ENCODE measurements around the gene FABP3.

The FABP3 gene

DNA sequence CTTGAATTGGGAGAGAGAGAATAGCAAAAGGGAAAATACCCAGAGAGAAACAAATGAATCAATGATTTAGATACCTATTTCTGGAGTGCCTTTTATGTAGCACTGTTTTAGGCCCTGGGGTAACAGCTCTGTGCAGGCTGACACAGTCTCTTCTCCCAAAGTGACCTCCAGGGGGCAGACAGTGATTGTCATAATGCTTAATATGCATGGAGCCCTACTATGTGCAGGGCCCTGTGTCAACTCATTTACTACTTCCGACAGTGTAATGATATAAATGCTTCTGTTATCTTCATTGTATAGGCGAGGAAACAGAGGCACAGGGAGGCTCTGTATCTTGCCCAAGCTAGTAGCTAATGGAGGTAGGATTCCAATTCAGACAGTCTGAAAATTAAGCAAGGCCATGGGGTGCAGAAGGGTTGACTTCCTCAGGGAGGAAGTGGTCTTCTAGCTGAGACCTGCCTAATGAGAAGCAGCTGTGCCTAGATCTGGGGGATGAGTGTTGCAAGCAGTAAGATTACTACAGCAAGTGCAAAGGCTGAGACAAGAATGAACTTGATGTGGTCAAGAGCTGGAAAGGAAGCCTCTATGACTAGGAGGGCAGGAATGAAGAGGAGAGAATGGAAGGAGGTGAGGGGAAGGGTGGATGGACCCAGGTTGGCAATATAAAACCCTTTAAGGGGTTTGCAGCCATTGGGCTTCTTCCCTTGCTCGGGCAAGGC lies 23.9 kb upstream of the FABP3 start:
- TF ChIP-seq, protein P1, sequence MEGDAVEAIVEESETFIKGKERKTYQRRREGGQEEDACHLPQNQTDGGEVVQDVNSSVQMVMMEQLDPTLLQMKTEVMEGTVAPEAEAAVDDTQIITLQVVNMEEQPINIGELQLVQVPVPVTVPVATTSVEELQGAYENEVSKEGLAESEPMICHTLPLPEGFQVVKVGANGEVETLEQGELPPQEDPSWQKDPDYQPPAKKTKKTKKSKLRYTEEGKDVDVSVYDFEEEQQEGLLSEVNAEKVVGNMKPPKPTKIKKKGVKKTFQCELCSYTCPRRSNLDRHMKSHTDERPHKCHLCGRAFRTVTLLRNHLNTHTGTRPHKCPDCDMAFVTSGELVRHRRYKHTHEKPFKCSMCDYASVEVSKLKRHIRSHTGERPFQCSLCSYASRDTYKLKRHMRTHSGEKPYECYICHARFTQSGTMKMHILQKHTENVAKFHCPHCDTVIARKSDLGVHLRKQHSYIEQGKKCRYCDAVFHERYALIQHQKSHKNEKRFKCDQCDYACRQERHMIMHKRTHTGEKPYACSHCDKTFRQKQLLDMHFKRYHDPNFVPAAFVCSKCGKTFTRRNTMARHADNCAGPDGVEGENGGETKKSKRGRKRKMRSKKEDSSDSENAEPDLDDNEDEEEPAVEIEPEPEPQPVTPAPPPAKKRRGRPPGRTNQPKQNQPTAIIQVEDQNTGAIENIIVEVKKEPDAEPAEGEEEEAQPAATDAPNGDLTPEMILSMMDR (IDR thresholded peaks at IDR 0.05), result peak; percentile 17; the same call in 1 of the 2 replicates

DNA sequence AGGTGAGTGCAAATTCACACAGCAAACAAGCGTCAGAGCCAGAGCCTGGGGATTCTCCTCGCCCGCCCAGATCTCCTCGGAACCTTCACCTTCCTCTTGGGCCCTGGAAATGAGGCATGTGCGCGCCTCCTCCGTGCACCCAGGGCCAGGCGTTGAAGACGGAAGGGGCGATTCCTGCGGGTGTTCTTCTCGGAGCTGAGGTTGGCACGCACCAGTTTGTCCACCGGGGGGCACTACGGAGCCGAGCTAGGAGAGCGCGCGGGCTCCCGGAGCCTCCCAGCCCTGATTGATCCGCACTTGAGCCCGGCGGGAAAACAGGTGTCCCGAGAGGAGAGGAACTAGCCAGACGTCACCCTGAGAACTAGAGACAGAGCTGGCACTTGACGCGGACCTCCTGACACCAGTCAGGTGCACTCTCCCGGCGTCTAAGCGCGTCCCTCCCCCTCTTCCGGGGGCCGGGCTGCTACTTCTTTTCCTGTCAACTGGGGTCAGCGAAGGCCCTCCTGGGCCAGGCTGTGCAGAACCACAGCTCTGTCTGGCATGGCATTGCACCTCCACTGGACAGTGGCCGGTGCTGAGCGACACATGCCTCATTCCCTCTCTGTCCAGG lies 21.8 kb upstream of the FABP3 start:
- TF ChIP-seq, protein P1 (IDR thresholded peaks at IDR 0.05), result peak; percentile 89

DNA sequence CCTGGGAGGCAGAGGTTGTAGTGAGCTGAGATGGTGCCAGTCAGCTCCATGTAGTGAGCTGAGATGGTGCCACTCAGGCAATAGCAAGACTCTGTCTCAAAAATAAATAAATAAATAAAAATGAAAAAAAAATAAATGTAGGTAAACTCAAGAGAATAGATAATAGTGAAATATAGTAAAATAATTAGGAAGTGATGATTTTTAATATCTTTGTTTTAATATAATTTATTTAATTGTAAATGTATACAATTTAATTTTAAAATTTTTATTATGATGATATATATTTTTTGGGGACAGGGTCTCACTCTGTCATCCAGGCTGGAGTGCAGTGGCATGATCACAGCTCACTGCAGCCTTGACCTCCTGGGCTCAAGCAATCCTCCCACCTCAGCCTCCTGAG lies 20.6 kb upstream of the FABP3 start:
- TF ChIP-seq, protein P1 (IDR thresholded peaks at IDR 0.05), result no peak

DNA sequence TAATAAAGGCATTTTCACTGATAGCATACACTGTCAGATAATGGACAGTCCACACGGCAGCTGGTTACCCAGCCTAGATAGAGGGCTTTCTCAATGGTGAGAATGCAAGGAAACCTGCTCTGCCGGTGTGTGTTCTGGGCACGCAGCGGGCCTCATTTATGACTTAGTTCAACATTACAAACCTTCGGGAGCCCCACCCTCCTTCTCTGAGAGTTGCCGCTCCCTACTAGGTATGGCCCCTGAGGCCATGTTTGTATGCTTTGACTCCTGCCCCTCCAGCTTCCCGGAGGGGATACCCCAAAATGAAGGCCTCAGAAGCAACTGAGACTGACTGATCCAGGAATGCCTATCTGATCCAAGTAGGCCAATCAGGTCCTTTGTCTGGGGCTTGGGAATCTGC lies 17.2 kb upstream of the FABP3 start:
- TF ChIP-seq, protein P1 (IDR thresholded peaks at IDR 0.05), result no peak

DNA sequence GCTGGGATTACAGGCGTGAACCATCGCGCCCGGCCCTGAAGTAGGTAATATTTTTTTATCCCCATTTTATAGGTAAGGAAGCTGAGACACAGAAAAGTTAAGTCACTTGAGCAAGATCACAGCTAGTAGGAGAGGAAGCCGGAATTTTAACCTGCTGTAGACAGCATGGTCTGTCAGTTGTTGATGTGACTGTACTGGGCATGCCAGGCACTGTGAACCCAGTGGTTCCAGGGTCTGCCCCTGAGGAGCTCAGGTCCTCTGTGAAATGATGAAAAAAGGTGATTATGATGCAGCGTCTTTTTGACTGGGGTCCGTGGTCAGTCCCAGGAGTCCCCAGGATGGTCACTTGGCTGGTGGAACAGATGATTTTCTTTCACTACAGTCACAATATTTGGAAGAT lies 16.7 kb upstream of the FABP3 start:
- TF ChIP-seq, protein P1 (IDR thresholded peaks at IDR 0.05), result no peak

DNA sequence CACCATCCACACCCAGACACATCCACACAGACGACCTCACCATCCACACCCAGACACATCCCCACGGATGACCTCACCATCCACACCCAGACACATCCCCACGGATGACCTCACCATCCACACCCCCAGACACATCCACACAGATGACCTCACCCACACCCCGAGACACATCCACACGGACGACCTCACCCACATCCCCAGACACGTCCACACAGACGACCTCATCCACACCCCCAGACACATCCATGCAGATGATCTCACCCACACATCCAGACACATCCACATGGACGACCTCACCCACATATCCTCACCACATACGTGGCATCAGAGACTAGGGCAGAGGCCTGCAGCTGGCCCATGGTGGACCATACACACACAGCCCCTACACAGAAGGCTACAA lies 14.7 kb upstream of the FABP3 start:
- TF ChIP-seq, protein P1 (IDR thresholded peaks at IDR 0.05), result no peak

DNA sequence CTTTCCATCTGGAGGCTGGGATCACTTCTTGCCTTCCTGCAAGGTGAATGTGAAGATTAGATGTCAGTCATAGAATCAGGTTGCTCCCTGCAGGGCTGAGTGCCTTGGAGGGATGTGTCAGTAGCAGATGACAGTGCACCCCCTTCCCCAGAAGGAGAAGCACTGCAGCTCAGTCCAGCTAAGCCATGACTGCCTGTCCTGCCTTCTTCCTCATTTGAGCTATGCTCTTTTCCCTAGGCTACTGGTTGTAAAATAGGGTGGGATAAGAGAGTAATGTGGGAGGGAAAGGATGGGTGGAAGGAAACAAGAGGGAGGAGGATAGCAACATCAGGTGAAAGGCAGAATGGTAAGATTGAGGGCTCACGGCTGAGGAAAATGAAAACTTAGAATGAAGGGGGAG lies 11.1 kb upstream of the FABP3 start:
- TF ChIP-seq, protein P1 (IDR thresholded peaks at IDR 0.05), result no peak
